SU-DHL-6 (cell line): Measurements from ENCODE around the gene GRIK1.

Source experiments
- H2AFZ ChIP-seq: fragments of 200-600 bp; sonication (generic); 2 replicates; pipeline ENCODE4 v1.6.1; 2014; ENCODE audit warnings: low read depth, mild to moderate bottlenecking, moderate library complexity, mixed read lengths, antibody characterized with exemption, low read length; ENCODE audit not compliant: severe bottlenecking
- H3F3A ChIP-seq: fragments of 200-600 bp; shearing (Covaris generic); 2 replicates; pipeline ENCODE4 v1.6.0; 2016; ENCODE audit warnings: antibody characterized with exemption, mild to moderate bottlenecking; ENCODE audit not compliant: insufficient read depth
- H3K27ac ChIP-seq: fragments of 200-600 bp; sonication (generic); 2 replicates; pipeline ENCODE4 v1.5.1; 2016; ENCODE audit warnings: low read depth, mild to moderate bottlenecking, low read length, moderate library complexity, mixed read lengths
- H3K27me3 ChIP-seq: fragments of 200-600 bp; sonication (generic), shearing (Covaris generic); 2 replicates; pipeline ENCODE4 v1.6.0; 2014; ENCODE audit warnings: mild to moderate bottlenecking, low read length
- H3K36me3 ChIP-seq: fragments of 200-600 bp; sonication (generic); 2 replicates; pipeline ENCODE4 v1.6.1; 2014; ENCODE audit warnings: mild to moderate bottlenecking, low read length, mixed read lengths
- H3K4me2 ChIP-seq: fragments of 300-600, 200-600 bp; shearing (Covaris generic), sonication (generic); 2 replicates; pipeline ENCODE4 v1.6.0; 2014; ENCODE audit warnings: low read length, low read depth, mild to moderate bottlenecking; ENCODE audit not compliant: poor library complexity, severe bottlenecking
- H3K4me3 ChIP-seq: fragments of 200-600 bp; sonication (generic); 2 replicates; pipeline ENCODE4 v1.5.1; 2014; ENCODE audit warnings: antibody characterized with exemption, low read length, mild to moderate bottlenecking, mixed read lengths; ENCODE audit not compliant: insufficient read depth, poor library complexity, severe bottlenecking
- H3K79me2 ChIP-seq: fragments of 200-600 bp; sonication (generic); 2 replicates; pipeline ENCODE4 v1.6.1; 2014; ENCODE audit warnings: mild to moderate bottlenecking, low read length, moderate library complexity; ENCODE audit not compliant: insufficient read depth
- H3K9ac ChIP-seq: fragments of 200-600 bp; sonication (generic); 2 replicates; pipeline ENCODE4 v1.7.0; 2014; ENCODE audit warnings: mild to moderate bottlenecking, low read length
- H3K9me2 ChIP-seq: fragments of 200-600 bp; sonication (generic); replicated peaks from 2 replicates; pipeline ENCODE4 v1.6.1; 2014; ENCODE audit warnings: low read length; ENCODE audit not compliant: insufficient read depth
- H3K9me3 ChIP-seq: fragments of 200-600 bp; sonication (generic); 2 replicates; pipeline ENCODE4 v1.6.1; 2014; ENCODE audit warnings: low read length, mixed read lengths; ENCODE audit not compliant: insufficient read depth
- H4K20me1 ChIP-seq: fragments of 200-600 bp; sonication (generic); 2 replicates; pipeline ENCODE4 v1.6.1; 2014; ENCODE audit warnings: low read depth, mild to moderate bottlenecking, antibody characterized with exemption, low read length, moderate library complexity, mixed read lengths
- CTCF ChIP-seq: fragments of 200-600 bp; sonication (generic); IDR thresholded peaks from one replicate; pipeline ENCODE4 v1.5.1; 2017; ENCODE audit warnings: antibody characterized with exemption, mild to moderate bottlenecking, low read length, moderate library complexity; ENCODE audit not compliant: insufficient read depth, poor library complexity, severe bottlenecking
- EZH2phosphoT487 ChIP-seq: fragments of 200-600 bp; sonication (generic), shearing (Covaris generic); conservative IDR thresholded peaks from 2 replicates; pipeline ENCODE4 v1.6.1; 2018; ENCODE audit warnings: mild to moderate bottlenecking, antibody characterized with exemption, low read length, moderate library complexity, mixed read lengths

Gene GRIK1

GRCh38 chr21:29719521-29719920, 220.3 kb downstream of the GRIK1 start:
- TF ChIP-seq CTCF (no peak), EZH2phosphoT487 (no peak)
- Histone ChIP-seq H3F3A (no peaks in the 10 kb centered on the region), H2AFZ (no peak overlapping the region)

GRCh38 chr21:29718081-29718815, 221.5 kb downstream of the GRIK1 start:
- Histone ChIP-seq H2AFZ (no peak overlapping the region), H3K27ac (no peak overlapping the region), H3F3A (no peaks in the 10 kb centered on the region), H4K20me1 (no peaks in the 10 kb centered on the region; the same call in 1 of the 2 replicates), H3K36me3 (no peaks in the 10 kb centered on the region), H3K4me2 (no peak overlapping the region), H3K4me3 (no peak overlapping the region), H3K9me2 (no peaks in the 10 kb centered on the region), H3K79me2 (no peaks in the 10 kb centered on the region), H3K9me3 (0 out of 2 replicates have a peak, but pooled peaks cover 5% of the 10 kb centered on the region), H3K27me3 (no peaks in the 10 kb centered on the region), H3K9ac (no peak overlapping the region)
- TF ChIP-seq EZH2phosphoT487 (no peak), CTCF (no peak)

More at GRCh38 chr21:29719521-29719920, 220.3 kb downstream of the GRIK1 start:
- Histone ChIP-seq H3K4me2 (no peak overlapping the region), H4K20me1 (no peaks in the 10 kb centered on the region), H3K27me3 (no peaks in the 10 kb centered on the region), H3K4me3 (no peak overlapping the region), H3K36me3 (no peaks in the 10 kb centered on the region), H3K9ac (no peak overlapping the region), H3K9me3 (0 out of 2 replicates have a peak, but pooled peaks cover 5% of the 10 kb centered on the region), H3K27ac (no peak overlapping the region), H3K9me2 (no peaks in the 10 kb centered on the region), H3K79me2 (no peaks in the 10 kb centered on the region)

GRCh38 chr21:29717659-29718058, 222.1 kb downstream of the GRIK1 start:
- TF ChIP-seq CTCF: no peak
- TF ChIP-seq EZH2phosphoT487: no peak

More at GRCh38 chr21:29717659-29718058, 222.1 kb downstream of the GRIK1 start:
- H3K9ac ChIP-seq: no peak overlapping the region
- no peak overlapping the region for H3K4me3 ChIP-seq
- H2AFZ ChIP-seq: no peak overlapping the region
- H3K9me2 ChIP-seq: 0 out of 2 replicates have a peak, but pooled peaks cover 3% of the 10 kb centered on the region
- H3K27ac ChIP-seq: no peak overlapping the region
- H3K4me2 ChIP-seq: no peak overlapping the region
- H3K36me3 ChIP-seq: no peaks in the 10 kb centered on the region
- no peaks in the 10 kb centered on the region for H3F3A ChIP-seq
- H3K9me3 ChIP-seq: 0 out of 2 replicates have a peak, but pooled peaks cover 5% of the 10 kb centered on the region
- H3K79me2 ChIP-seq: no peaks in the 10 kb centered on the region
- no peaks in the 10 kb centered on the region; the same call in 1 of the 2 replicates for H4K20me1 ChIP-seq
- no peaks in the 10 kb centered on the region for H3K27me3 ChIP-seq
